Neural crest cell (in vitro differentiated cells): Measurements from ENCODE around the gene CIB1. TPM values are rescaled to one million over a fixed set of nuclear protein-coding genes. Genes with fewer than 3 reads are reported as not detected.

ENCODE experiments used
- DNase-seq: peaks from one replicate; pipeline ENCODE4 v3.0.0; 2021; ENCODE audit warnings: low read depth, mixed read lengths, low spot score
- H3K27ac Mint-ChIP-seq: one replicate; pipeline ENCODE4 v1.8.0; 2021; ENCODE audit warnings: mild to moderate bottlenecking, mixed read lengths; ENCODE audit not compliant: unreplicated experiment
- H3K27me3 Mint-ChIP-seq: 2 replicates; pipeline ENCODE4 v1.8.0; 2021; ENCODE audit warnings: low read depth, mild to moderate bottlenecking, mixed read lengths
- H3K36me3 Mint-ChIP-seq: 2 replicates; pipeline ENCODE4 v1.8.0; 2021; ENCODE audit warnings: low read depth, mild to moderate bottlenecking, mixed read lengths
- H3K4me1 Mint-ChIP-seq: 2 replicates; pipeline ENCODE4 v1.8.0; 2021; ENCODE audit warnings: mixed read lengths
- H3K4me3 Mint-ChIP-seq: one replicate; pipeline ENCODE4 v1.8.0; 2021; ENCODE audit warnings: mild to moderate bottlenecking, mixed read lengths
- H3K9me3 Mint-ChIP-seq: 2 replicates; pipeline ENCODE4 v1.8.0; 2021; ENCODE audit warnings: mixed read lengths
- total RNA-seq: library from RNA; stranded (reverse); gene quantifications from 2 replicates; pipeline ENCODE4 v1.2.1, GENCODE V29; 2021
- TF ChIP-seq, protein P1 (sequence below): fragments of 200-600 bp; sonication (generic); conservative IDR thresholded peaks from 2 replicates; pipeline ENCODE4 v1.5.0; 2021; ENCODE audit warnings: antibody characterized with exemption, mild to moderate bottlenecking

Gene CIB1
- total RNA-seq, 1 donor from 2014 or later = 23.1 TPM

DNA sequence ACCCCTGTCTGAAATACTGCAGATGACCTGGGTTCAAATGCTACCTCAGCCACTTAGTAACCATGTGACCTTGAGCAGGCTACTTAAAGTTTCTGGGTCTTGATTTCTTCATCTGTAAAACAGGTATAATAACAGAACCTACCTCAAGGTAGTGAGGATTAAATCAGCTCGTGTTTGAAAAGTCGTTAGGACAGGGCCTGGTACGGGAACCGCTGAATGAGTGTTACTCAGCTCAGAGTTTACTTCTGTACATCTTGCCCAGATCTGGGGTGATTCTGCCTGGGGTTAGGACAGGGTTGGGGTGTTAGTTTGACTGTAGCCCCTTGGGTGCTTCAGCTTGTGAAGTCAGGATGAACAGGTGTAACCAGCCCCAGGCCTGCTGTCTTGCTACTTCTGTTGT lies 30.8 kb downstream of the CIB1 start:
- Mint-ChIP-seq H3K36me3 (no peaks in the 10 kb centered on the region), H3K27me3 (no peaks in the 10 kb centered on the region), H3K4me3 (peak overlapping the region; percentile 91), H3K9me3 (no peaks in the 10 kb centered on the region), H3K27ac (no peak overlapping the region), H3K4me1 (peaks cover 40% of the 10 kb centered on the region)
- TF ChIP-seq, protein P1, sequence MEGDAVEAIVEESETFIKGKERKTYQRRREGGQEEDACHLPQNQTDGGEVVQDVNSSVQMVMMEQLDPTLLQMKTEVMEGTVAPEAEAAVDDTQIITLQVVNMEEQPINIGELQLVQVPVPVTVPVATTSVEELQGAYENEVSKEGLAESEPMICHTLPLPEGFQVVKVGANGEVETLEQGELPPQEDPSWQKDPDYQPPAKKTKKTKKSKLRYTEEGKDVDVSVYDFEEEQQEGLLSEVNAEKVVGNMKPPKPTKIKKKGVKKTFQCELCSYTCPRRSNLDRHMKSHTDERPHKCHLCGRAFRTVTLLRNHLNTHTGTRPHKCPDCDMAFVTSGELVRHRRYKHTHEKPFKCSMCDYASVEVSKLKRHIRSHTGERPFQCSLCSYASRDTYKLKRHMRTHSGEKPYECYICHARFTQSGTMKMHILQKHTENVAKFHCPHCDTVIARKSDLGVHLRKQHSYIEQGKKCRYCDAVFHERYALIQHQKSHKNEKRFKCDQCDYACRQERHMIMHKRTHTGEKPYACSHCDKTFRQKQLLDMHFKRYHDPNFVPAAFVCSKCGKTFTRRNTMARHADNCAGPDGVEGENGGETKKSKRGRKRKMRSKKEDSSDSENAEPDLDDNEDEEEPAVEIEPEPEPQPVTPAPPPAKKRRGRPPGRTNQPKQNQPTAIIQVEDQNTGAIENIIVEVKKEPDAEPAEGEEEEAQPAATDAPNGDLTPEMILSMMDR = no peak
- no peak for DNase-seq

DNA sequence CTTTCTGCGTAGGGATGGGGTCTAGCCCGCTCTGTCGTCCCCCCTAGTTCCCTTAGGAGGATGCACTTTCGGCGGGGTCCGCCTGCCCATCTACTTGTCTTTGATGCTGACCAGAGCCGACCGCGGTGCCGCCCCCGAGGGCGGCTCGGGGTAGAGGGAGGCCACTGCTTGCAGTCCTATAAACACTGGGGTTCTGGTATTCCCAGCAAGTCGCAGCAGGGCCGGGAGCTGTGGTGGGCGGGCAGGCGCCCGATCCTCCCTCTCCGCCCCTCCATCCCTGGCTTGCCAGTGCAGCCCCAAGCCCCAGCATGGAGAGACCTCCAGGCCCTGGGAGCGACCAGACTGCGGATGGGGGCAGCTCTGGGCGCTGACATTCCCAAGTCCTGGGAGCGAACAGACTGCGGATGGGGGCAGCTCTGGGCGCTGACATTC lies 31.8 kb downstream of the CIB1 start:
- DNase-seq = no peak
- Mint-ChIP-seq H3K27ac (peak overlapping the region; percentile 31), H3K36me3 (no peaks in the 10 kb centered on the region), H3K9me3 (no peaks in the 10 kb centered on the region), H3K27me3 (no peaks in the 10 kb centered on the region), H3K4me3 (peak overlapping the region; percentile 91), H3K4me1 (peaks cover 40% of the 10 kb centered on the region)
- TF ChIP-seq, protein P1 = no peak

DNA sequence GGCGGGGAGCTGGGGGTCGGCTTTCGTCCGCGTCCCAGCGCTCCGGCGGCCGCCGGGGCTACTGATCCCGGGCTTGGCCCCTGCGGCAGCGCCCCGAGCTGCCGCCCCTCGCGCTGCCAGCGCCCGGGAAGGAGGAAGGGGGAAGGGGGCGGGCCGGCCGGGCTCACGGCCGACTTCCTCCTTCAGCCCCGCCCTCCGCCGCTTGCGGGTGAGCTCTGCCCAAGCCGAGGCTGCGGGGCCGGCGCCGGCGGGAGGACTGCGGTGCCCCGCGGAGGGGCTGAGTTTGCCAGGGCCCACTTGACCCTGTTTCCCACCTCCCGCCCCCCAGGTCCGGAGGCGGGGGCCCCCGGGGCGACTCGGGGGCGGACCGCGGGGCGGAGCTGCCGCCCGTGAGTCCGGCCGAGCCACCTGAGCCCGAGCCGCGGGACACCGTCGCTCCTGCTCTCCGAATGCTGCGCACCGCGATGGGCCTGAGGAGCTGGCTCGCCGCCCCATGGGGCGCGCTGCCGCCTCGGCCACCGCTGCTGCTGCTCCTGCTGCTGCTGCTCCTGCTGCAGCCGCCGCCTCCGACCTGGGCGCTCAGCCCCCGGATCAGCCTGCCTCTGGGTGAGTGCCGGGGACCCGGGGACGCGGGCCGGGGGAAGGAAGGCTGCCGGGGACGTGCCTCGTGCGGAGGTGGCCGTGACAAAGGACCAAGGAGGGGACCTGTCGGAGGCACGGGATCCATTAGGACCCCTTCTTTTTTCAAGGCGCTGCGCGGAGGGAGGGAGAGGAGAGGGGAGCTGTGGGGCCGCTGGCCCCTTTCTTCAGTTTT lies 32.4 kb downstream of the CIB1 start, which contains the start of gene SEMA4B:
Gene SEMA4B, plus strand, starts transcription at position 201 of the 814 bp plus-strand sequence. Its CDS starts 249 bp downstream, at position 450.
- H3K9me3 Mint-ChIP-seq = no peaks in the 10 kb centered on the region
- peak; percentile 72 for DNase-seq
- TF ChIP-seq, protein P1 = no peak
- no peaks in the 10 kb centered on the region for H3K27me3 Mint-ChIP-seq
- peak within 1 kb of the TSS; percentile 96 for H3K4me3 Mint-ChIP-seq
- no peaks in the 10 kb centered on the region for H3K36me3 Mint-ChIP-seq
- peaks cover 39% of the 10 kb centered on the region for H3K4me1 Mint-ChIP-seq
- peak within 1 kb of the TSS; percentile 75 for H3K27ac Mint-ChIP-seq

DNA sequence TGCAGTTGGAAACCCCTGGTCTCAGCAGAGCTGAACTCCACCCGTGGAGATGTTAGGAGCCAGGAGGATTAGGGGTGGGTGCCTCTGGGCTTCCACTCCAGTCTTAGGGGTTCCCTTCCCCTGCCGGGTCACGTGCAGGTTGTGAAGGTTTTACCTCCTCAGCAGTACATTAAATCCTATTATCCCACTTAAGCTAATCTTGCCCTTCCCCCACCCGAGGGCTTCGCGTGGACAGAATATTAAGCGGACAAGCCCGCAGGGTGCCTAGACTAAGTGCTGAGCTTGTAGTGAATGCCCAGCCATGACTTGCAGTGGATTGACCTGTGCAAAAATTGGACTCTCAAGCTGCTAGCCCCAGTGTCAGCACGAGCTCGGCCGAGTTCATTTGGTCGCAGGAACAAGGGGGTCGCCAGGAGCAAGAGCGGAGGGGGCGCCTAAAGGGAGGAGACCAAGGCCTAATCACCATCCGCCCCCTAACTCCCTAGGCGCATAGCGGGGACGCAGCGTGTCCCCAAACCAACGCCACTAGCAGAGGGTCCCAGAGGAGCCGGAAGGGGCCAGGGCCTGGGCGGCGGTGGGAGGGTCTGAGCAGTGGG lies 33.1 kb downstream of the CIB1 start:
- TF ChIP-seq, protein P1 = no peak
- Mint-ChIP-seq H3K27ac (peak overlapping the region; percentile 75), H3K4me1 (peaks cover 32% of the 10 kb centered on the region), H3K36me3 (no peaks in the 10 kb centered on the region), H3K4me3 (peak overlapping the region; percentile 96), H3K27me3 (no peaks in the 10 kb centered on the region), H3K9me3 (no peaks in the 10 kb centered on the region)
- no peak for DNase-seq

DNA sequence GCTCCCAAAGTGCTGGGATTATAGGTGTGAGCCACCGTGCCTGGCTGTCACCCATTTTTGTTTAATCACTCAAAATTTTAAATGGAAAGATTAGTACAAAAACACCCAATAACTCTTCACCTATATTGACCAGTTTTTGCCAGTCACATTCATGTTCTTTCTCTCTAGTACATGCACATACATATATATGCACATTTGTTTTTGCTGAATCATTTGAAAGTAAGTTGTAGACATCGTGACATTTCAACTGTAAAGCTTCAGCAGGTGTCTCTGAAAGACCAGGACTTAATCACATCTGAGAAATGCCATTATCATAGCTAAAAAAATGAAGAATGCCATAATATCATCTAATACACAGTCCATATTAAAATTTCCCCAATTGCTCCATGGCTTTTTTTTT lies 39.1 kb downstream of the CIB1 start:
- Mint-ChIP-seq H3K27ac (no peak overlapping the region), H3K36me3 (no peaks in the 10 kb centered on the region), H3K9me3 (no peaks in the 10 kb centered on the region)

More for the DNA sequence above, 39.1 kb downstream of the CIB1 start:
- no peak overlapping the region for H3K4me3 Mint-ChIP-seq
- H3K27me3 Mint-ChIP-seq = no peaks in the 10 kb centered on the region
- peaks cover 6% of the 10 kb centered on the region for H3K4me1 Mint-ChIP-seq
- TF ChIP-seq, protein P1 = no peak
- DNase-seq = no peak
